Peyer's patch (tissue), 4 donors: Measurements from ENCODE around the gene EIPR1.

Experiments
- CTCF ChIP-seq, 6 experiments: fragments of 450-650 bp in 4 of 6; fragments of 200-600 bp in 2 of 6; sonication (generic) in 1 of 6; IDR thresholded peaks; one replicate each; pipeline ENCODE4 v1.5.1; 2017 to 2019; ENCODE audit warnings: antibody characterized with exemption in 6 of 6, mild to moderate bottlenecking in 3 of 6, moderate library complexity in 1 of 6
- POLR2A ChIP-seq, 2 donors: fragments of 450-650 bp; IDR thresholded peaks; one replicate each; pipeline ENCODE4 v1.5.1; 2017; ENCODE audit warnings: antibody characterized with exemption in 2 of 2, mild to moderate bottlenecking in 2 of 2, moderate library complexity in 2 of 2

GRCh38 chr2:3319745-3320566 lies 57.7 kb downstream of the EIPR1 start:
- TF ChIP-seq CTCF (IDR thresholded peaks at IDR 0.05) (no peak), POLR2A (IDR thresholded peaks at IDR 0.05) (no peak)
